HPDE6-E6E7 (cell line): ENCODE measurements around the gene CREB3L1.

Experiments
- DNase-seq: peaks from one replicate; pipeline ENCODE4 v3.0.0; 2011; ENCODE audit warnings: missing footprints; ENCODE audit errors: extremely low spot score

Gene CREB3L1

GRCh38 chr11:46277622-46278386 lies at the start of gene CREB3L1:
TSS of gene CREB3L1 (plus strand) at chr11:46277662. CDS start at chr11:46278112, 450 bp downstream.
- no peak for DNase-seq

DNA sequence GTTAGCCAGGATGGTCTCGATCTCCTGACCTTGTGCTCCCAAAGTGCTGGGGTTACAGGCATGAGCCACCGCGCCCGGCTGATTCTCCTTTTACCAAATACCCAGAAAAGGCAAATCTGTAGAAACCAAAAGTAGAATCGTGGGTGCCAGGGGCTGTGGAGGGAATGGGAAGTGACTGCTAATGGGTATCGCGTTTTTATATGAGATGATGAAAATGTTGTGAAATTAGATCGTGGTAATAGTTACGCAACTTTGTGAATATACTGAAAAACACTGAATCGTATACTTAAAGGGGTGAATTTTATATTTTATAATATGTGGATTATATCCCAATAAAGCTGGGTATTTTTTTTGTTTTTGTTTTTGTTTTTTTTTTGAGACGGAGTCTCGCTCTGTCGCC lies 48.2 kb upstream of the CREB3L1 start:
- no peak for DNase-seq

DNA sequence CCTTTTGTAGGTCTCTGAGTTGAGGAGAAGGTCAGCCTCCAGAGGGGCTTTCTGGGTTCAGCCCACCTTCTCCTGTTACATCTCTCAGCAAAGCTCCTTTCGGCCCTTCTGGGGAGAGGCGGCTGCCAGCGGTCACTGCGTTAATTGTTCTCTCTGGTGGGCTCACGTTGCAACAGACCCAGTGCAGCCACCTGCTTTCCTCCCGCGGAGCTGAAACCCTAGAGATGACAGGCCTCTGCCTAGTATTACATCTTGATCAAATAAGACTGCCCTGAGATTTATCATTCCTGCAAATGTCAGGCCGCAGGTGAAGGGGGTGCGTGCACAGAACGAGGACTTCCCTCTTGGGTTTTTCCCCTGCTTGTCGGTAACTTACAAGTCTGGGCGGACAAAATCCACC lies 43.2 kb upstream of the CREB3L1 start:
- no peak for DNase-seq

- no peak for DNase-seq
These were observed 41.4 kb upstream of the CREB3L1 start for GRCh38 chr11:46235777-46236688.

- DNase-seq: no peak
These were observed 40.6 kb upstream of the CREB3L1 start for GRCh38 chr11:46236918-46237247.

GRCh38 chr11:46237248-46238077 lies 40.0 kb upstream of the CREB3L1 start:
- peak; percentile 83 for DNase-seq

DNA sequence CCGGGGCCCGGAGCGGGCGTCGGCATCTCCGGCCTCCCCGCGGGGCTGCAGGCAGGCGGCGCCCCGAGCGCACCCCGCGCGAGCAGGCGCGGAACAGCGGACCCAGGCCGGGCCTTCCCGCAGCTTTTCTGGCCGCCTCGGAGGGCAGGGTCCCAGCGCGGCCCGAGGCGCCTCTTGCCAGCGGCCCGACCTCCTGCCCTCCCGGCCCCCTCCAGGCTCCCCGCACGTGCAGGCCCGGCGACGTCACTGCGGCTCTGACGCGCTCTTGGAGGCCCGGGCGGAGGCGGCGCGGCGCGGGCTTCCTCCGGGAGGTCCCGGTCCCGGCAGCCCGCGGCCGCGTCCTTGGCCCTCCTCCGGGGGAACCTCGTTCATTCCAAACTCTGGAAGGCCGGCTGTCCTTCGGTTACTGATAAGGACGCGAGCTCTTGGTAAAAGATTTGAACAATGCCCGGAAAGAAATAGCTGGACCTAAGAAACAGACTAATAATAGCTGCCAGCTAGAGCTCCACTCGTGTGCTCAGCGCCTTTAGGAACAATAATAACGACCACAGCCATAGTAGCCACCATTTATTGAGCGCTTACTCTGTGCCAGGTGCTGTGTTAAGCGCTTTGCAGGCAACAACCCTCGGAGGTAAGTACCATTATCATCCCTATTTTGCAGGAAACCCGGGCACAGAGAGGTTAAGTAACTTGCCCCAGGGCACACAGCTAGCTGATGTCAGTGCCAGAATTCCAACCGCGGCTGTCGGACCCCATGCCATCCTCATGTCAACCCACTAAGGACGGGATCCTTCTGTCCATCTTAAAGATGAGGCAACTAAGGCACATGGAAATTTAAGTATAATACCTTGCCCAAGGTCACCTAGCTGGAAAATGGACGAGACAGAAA lies 39.1 kb upstream of the CREB3L1 start:
- DNase-seq: no peak

GRCh38 chr11:46238967-46239800 lies 38.3 kb upstream of the CREB3L1 start:
- peak; percentile 70 for DNase-seq

- DNase-seq: no peak
These were observed 37.7 kb upstream of the CREB3L1 start for GRCh38 chr11:46239801-46240061.

GRCh38 chr11:46240371-46240770 lies 37.1 kb upstream of the CREB3L1 start:
- DNase-seq: no peak

- no peak for DNase-seq
These were observed 36.6 kb upstream of the CREB3L1 start for GRCh38 chr11:46240861-46241260.

DNA sequence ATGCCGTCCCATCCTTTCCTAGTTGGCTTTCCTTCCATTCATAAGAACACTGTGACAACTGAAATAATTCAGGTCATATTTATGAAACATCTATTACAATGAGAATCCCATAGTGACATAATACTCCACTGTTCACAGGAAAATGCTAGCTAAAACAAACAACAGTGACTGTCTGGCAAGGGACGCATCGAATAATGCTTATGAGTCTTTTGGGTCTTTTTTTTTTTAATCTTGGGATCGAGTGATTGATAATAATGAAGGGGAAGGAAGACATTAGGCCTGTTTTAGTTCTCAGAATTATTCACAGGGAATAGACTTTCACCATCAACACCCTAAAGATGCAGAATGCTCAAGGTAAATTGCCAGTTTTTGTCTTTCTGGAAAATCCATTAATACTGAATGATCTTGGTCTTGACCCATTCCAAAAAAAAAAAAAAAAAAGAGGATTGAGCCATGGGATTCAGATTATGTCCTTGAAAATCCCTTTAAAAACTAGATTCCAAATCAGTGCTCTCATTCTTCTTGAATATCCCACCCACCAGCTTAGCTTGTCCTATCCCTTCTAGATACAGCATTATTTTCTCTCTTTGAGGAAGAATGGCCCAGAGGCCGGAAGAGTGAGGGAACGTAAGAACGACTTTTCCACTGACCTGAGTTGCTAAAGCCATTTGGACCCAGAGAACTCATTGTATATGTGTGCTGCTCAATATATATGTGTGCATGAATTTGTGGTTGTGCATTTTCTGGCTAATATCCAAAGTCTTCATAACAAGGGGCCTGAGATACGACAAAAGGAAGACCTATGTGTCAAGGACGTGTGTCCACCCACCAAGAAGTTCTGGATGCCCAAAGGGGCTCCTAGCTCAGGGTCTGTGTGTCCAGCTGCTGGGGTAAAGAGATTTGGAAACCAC lies 35.2 kb upstream of the CREB3L1 start:
- no peak for DNase-seq

- DNase-seq: peak; percentile 89
These were observed 34.3 kb upstream of the CREB3L1 start for GRCh38 chr11:46242952-46243795.

DNA sequence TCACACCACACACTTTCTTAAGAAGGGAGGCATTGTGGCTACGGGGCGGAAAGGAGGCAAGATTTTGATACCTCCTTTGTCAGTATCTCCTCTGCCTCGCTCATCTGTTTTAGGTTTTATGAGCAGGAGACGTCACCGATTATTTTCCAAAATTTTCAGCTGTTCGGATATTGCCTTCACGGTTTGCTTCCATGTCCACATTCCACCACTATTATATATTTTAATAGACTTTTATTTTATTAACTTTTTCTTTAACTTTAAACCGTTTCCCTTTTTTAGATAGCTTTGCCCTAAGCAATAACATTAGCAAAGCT lies 33.7 kb upstream of the CREB3L1 start:
- no peak for DNase-seq

- no peak for DNase-seq
These were observed 30.9 kb upstream of the CREB3L1 start for GRCh38 chr11:46246521-46246920.

DNA sequence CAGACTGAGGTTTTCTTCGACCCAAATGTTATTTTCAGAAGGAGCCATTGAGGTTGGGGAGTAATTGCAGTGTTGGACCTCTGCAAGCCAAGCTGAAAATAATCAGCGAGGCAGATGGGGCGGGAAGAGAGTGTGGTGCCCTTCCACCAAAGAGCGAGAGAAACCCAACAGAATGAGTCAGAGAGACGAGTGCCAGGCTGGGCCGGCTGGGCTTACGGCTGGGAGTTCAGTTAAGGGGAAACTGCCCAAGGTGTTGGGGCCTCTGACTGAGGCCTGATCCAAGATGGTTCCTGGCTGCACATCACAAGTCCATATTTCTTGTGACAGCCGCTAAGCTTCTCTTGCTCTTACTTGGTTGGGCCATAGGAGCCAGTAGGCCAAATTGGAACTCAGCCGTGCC lies 30.4 kb upstream of the CREB3L1 start:
- DNase-seq: no peak

DNA sequence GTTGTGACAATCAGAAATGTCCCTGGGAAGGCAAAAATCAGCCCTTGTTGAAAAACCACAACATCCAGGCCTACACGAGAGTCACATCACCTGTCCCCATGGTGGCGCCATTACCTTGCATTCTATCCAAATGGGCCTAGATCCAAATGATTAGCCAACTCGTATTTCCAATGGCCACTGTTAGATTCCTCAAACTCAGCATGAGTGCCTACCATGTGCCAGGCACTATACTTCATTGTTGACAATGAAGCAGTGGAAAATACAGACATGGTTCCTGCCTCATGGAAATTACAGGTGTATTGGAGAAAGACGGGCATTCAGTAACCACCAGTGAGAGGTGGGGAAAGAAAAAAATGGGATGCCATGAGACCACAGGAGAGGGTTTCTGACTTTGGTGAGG lies 29.8 kb upstream of the CREB3L1 start:
- peak; percentile 50 for DNase-seq

DNA sequence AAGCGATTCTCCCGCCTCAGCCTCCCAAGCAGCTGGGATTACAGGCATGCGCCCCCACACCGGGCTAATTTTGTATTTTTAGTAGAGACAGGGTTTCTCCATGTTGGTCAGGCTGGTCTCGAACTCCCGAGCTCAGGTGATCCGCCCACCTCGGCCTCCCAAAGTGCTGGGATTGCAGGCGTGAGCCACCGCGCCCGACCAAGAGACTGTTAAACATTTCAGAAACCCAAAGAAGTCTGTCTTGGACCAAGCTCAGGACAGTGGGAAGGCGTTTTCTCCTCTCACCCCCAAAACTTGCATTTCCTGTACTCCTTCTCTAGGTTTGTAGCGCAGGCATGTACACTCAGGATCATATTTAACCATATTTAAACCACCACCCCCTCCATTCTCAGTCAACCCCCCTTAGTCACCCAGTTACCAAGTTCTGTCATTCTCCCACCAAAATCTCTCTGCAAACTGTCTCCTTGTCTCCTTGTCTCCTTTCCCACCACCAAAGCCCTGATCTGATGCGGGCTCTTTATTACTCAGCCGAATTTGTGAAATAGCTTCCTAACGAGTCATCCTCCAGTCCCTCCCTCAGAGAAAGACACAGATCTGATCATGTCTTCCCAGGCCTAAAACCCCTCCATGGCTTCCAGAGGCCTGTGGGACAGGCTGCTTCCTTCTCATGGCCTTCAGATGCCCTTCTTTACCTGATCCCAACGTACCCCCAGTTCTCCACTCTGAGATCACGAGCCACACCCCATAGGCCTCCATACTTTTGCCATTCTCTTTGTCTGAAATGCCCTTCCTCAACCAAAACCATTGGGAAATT lies 29.0 kb upstream of the CREB3L1 start:
- peak; percentile 86 for DNase-seq
